Nephron progenitor cell (in vitro differentiated cells): Measurements from ENCODE around the gene PRPF18.

Experiments used
- DNase-seq: peaks from one replicate; pipeline ENCODE4 v3.0.0; 2021
- H3K27ac Mint-ChIP-seq: 2 replicates; pipeline ENCODE4 v1.8.0; 2021; ENCODE audit warnings: mild to moderate bottlenecking, moderate library complexity, mixed read lengths
- H3K27me3 Mint-ChIP-seq: 2 replicates; pipeline ENCODE4 v1.8.0; 2021; ENCODE audit warnings: mild to moderate bottlenecking, low read depth, mixed read lengths; ENCODE audit not compliant: poor library complexity
- H3K36me3 Mint-ChIP-seq: 2 replicates; pipeline ENCODE4 v1.8.0; 2021; ENCODE audit warnings: low read depth, mixed read lengths
- H3K4me1 Mint-ChIP-seq: 2 replicates; pipeline ENCODE4 v1.8.0; 2021; ENCODE audit warnings: mixed read lengths
- H3K4me3 Mint-ChIP-seq: 2 replicates; pipeline ENCODE4 v1.8.0; 2021; ENCODE audit warnings: mild to moderate bottlenecking, moderate library complexity, mixed read lengths
- H3K9me3 Mint-ChIP-seq: 2 replicates; pipeline ENCODE4 v1.8.0; 2021; ENCODE audit warnings: mild to moderate bottlenecking, moderate library complexity, mixed read lengths
- TF ChIP-seq, protein P1 (sequence below): fragments of 200-600 bp; sonication (generic); IDR thresholded peaks from 2 replicates; pipeline ENCODE4 v1.5.0; 2021; ENCODE audit warnings: antibody characterized with exemption

Gene PRPF18

DNA sequence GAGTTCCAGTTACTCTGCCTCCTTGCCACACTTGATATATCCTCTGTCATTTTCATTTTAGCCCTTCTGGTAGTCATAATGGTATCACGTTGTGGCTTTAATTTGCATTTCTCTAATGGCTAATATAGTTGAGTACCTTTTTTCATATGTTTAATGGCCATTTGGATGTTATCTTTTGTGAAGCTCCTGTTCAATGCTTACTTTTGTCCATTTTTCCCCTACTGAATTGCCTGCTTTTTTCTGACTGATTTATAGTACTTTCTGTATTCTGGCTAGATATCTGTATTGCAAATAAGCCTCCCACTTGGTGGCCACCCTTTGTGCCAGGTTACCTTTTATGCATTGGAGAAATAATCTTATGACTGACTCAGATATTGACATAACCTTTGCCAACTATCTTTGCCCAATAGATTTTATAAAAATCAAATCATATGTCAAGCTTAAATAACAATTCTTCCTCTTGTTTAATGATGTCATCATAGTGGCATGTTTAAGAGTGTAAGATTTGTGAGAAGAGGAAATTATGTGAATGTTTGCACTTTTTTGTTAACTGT, 50.6 kb downstream of the PRPF18 start:
- H3K4me1 Mint-ChIP-seq = peaks cover 24% of the 10 kb centered on the region
- peaks cover 63% of the 10 kb centered on the region for H3K36me3 Mint-ChIP-seq
- no peak for DNase-seq
- H3K27ac Mint-ChIP-seq = no peak overlapping the region
- peaks cover 3% of the 10 kb centered on the region for H3K27me3 Mint-ChIP-seq
- TF ChIP-seq, protein P1, sequence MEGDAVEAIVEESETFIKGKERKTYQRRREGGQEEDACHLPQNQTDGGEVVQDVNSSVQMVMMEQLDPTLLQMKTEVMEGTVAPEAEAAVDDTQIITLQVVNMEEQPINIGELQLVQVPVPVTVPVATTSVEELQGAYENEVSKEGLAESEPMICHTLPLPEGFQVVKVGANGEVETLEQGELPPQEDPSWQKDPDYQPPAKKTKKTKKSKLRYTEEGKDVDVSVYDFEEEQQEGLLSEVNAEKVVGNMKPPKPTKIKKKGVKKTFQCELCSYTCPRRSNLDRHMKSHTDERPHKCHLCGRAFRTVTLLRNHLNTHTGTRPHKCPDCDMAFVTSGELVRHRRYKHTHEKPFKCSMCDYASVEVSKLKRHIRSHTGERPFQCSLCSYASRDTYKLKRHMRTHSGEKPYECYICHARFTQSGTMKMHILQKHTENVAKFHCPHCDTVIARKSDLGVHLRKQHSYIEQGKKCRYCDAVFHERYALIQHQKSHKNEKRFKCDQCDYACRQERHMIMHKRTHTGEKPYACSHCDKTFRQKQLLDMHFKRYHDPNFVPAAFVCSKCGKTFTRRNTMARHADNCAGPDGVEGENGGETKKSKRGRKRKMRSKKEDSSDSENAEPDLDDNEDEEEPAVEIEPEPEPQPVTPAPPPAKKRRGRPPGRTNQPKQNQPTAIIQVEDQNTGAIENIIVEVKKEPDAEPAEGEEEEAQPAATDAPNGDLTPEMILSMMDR = no peak
- peaks cover 14% of the 10 kb centered on the region for H3K9me3 Mint-ChIP-seq
- H3K4me3 Mint-ChIP-seq = no peak overlapping the region

DNA sequence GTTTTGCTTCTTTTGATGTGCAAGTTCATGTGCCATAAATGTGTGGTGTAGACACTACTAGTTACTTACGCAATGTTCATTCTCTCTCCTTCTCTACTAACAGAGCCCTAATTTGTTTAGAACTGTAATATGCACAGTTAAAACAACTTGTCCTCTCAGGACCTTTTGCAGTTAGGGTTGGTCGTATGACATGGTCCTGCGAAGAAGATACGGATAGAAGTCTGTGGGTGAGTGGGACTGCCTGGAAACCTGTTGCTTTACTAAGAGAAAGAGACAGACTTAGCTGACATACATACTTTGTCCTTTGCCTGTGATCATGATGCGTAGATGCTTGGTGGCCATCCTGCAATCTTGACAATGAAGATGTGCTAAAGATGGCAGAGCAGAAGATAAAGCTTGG, 51.1 kb downstream of the PRPF18 start:
- H3K27ac Mint-ChIP-seq = peak overlapping the region; percentile 30
- peaks cover 3% of the 10 kb centered on the region for H3K27me3 Mint-ChIP-seq
- TF ChIP-seq, protein P1 = no peak
- no peak overlapping the region for H3K4me3 Mint-ChIP-seq
- H3K4me1 Mint-ChIP-seq = peaks cover 21% of the 10 kb centered on the region
- H3K36me3 Mint-ChIP-seq = peaks cover 68% of the 10 kb centered on the region
- DNase-seq = no peak
- H3K9me3 Mint-ChIP-seq = peaks cover 19% of the 10 kb centered on the region

DNA sequence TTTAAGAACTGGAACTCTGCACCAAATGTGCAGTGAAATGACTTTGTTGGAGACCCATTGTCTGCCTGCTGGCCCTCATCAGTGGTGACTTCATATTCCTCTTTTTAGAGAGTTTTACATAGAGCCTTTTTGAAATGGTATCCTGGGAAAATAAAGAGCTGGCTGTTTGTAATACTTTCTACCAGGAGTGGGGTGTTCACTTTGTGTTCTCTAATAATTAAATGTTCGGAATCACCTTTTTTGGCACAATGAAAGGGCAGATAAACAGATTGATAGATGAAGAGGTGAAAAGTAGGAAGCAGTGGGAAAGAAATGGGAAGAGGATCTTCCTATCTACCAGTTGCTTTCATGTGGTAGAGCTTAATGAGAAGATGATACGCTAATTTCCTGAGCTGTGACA, 55.5 kb downstream of the PRPF18 start:
- TF ChIP-seq, protein P1 = no peak
- DNase-seq = no peak
- Mint-ChIP-seq H3K4me1 (no peaks in the 10 kb centered on the region), H3K27me3 (peaks cover 7% of the 10 kb centered on the region), H3K36me3 (peaks cover 88% of the 10 kb centered on the region), H3K9me3 (peaks cover 21% of the 10 kb centered on the region), H3K27ac (peak overlapping the region; percentile 6), H3K4me3 (no peak overlapping the region)

DNA sequence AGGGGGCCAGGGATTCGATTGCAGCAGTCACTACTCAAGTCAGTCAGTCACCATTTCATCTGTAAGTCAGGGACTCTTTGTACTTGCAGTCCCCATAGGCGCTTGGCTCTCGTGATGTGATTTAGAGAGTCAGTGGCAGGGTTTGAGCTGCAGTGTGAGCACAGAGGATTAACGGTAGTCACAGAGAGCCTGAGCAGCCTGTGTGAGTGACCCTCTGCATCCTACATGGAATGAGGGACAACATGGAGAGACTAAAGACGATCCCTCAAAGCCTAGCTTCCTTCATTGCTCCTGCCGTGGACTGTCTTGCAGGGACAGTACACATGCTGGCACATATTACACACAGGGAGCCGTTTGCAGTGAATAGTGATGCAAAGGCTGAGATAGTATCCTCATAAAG, 56.3 kb downstream of the PRPF18 start:
- DNase-seq = no peak
- peaks cover 88% of the 10 kb centered on the region for H3K36me3 Mint-ChIP-seq
- no peaks in the 10 kb centered on the region for H3K4me1 Mint-ChIP-seq
- no peak overlapping the region for H3K4me3 Mint-ChIP-seq
- TF ChIP-seq, protein P1 = no peak
- peaks cover 7% of the 10 kb centered on the region for H3K27me3 Mint-ChIP-seq
- H3K27ac Mint-ChIP-seq = no peak overlapping the region
- H3K9me3 Mint-ChIP-seq = peaks cover 21% of the 10 kb centered on the region

DNA sequence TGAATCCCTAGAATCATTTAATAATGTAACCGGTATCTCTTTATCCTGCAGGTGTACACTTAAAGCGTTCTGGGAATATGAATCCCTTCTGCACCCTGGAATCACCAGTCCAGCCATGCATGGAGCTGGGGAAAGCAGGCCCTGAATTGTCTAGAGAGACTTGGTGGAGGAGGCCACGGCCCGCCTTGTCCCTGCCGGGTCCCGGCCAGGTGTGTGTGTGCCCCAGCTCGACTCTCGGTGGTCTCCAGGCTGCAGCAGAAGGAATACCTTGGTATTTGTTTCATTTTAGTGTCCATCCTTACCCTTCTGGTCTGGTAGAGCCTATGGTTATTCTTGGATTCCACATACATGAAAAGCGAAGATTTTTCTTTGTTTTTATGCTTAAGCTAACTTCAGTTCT, 58.1 kb downstream of the PRPF18 start:
- TF ChIP-seq, protein P1 = no peak
- Mint-ChIP-seq H3K9me3 (peaks cover 21% of the 10 kb centered on the region), H3K4me1 (peaks cover 2% of the 10 kb centered on the region), H3K36me3 (peaks cover 96% of the 10 kb centered on the region), H3K4me3 (no peak overlapping the region), H3K27ac (no peak overlapping the region), H3K27me3 (peaks cover 7% of the 10 kb centered on the region)
- no peak for DNase-seq

DNA sequence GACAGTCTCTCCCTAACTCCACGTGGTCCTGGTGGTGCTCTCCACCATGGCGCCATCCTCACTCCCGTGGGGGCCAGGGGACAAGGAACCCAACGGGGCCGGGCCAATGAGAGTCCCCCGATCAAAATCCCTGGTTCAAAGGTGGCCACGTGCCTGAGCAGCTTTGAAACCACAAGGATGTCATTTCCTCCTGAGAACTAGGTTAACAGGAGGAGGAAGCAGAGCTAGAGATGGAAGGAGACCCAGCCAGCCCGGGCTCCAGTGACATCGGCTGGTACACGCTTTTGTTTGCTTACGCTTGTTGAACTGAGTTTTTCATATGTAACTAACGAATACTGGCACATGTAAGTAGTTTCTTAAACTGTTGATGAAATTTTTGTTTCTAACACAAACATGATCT, 61.7 kb downstream of the PRPF18 start:
- Mint-ChIP-seq H3K36me3 (peaks cover 86% of the 10 kb centered on the region), H3K27ac (no peak overlapping the region), H3K9me3 (no peaks in the 10 kb centered on the region), H3K4me1 (peaks cover 18% of the 10 kb centered on the region), H3K4me3 (no peak overlapping the region), H3K27me3 (peaks cover 7% of the 10 kb centered on the region)
- TF ChIP-seq, protein P1 = no peak
- DNase-seq = no peak
